Skeletal muscle satellite cell (primary cell): ENCODE data around the gene RNF182.
"Not testable (repeated sequence)": the region's sequence is repeated elsewhere in the genome, so short reads cannot be mapped to it uniquely, and the experiment has no call there.

Source experiments
- H3K27me3 ChIP-seq: 2 replicates; pipeline ENCODE4 v1.7.0; 2013; ENCODE audit warnings: low read length; ENCODE audit not compliant: control insufficient read depth, insufficient read depth
- H3K36me3 ChIP-seq: 2 replicates; pipeline ENCODE4 v1.7.0; 2013; ENCODE audit warnings: mild to moderate bottlenecking, control low read depth, low read length; ENCODE audit not compliant: insufficient read depth
- H3K4me1 ChIP-seq: 2 replicates; pipeline ENCODE4 v1.7.0; 2013; ENCODE audit warnings: low read length; ENCODE audit not compliant: control insufficient read depth, insufficient read depth
- H3K4me2 ChIP-seq: 2 replicates; pipeline ENCODE4 v1.7.0; 2013; ENCODE audit warnings: mild to moderate bottlenecking, low read length
- H3K4me3 ChIP-seq: 2 replicates; pipeline ENCODE4 v1.7.0; 2013; ENCODE audit warnings: low read length
- H3K9ac ChIP-seq: 2 replicates; pipeline ENCODE4 v1.7.0; 2013; ENCODE audit warnings: mild to moderate bottlenecking, low read depth, low read length, moderate library complexity
- H3K9me3 ChIP-seq: replicated peaks from 2 replicates; pipeline ENCODE4 v1.7.0; 2013; ENCODE audit warnings: mild to moderate bottlenecking, control low read depth, low read length

The RNF182 gene

GRCh38 chr6:13935190-13935880 lies 10.6 kb downstream of the RNF182 start:
- Histone ChIP-seq H3K27me3 (no peaks in the 10 kb centered on the region), H3K36me3 (no peaks in the 10 kb centered on the region), H3K4me3 (no peak overlapping the region), H3K4me2 (no peak overlapping the region), H3K4me1 (no peaks in the 10 kb centered on the region), H3K9ac (no peak overlapping the region), H3K9me3 (no peaks in the 10 kb centered on the region)

GRCh38 chr6:13935881-13936261 lies 11.1 kb downstream of the RNF182 start:
- H3K36me3 ChIP-seq, H3K4me2 ChIP-seq, H3K9me3 ChIP-seq, H3K4me1 ChIP-seq, H3K9ac ChIP-seq, H3K27me3 ChIP-seq, H3K4me3 ChIP-seq: not testable (repeated sequence)

- Histone ChIP-seq H3K36me3 (no peaks in the 10 kb centered on the region), H3K9ac (no peak overlapping the region), H3K4me2 (no peak overlapping the region), H3K4me3 (no peak overlapping the region), H3K27me3 (no peaks in the 10 kb centered on the region), H3K4me1 (peaks cover 5% of the 10 kb centered on the region), H3K9me3 (no peaks in the 10 kb centered on the region)
These were observed 17.1 kb downstream of the RNF182 start for GRCh38 chr6:13941902-13942301.

- Histone ChIP-seq H3K36me3 (no peaks in the 10 kb centered on the region), H3K27me3 (no peaks in the 10 kb centered on the region), H3K4me3 (no peak overlapping the region), H3K4me1 (peaks cover 8% of the 10 kb centered on the region), H3K9ac (no peak overlapping the region), H3K4me2 (no peak overlapping the region), H3K9me3 (no peaks in the 10 kb centered on the region)
These were observed 19.2 kb downstream of the RNF182 start for GRCh38 chr6:13943943-13944342.

GRCh38 chr6:13946506-13946905 lies 21.8 kb downstream of the RNF182 start:
- no peak overlapping the region for H3K9ac ChIP-seq
- no peaks in the 10 kb centered on the region for H3K9me3 ChIP-seq
- no peaks in the 10 kb centered on the region for H3K27me3 ChIP-seq
- no peaks in the 10 kb centered on the region for H3K36me3 ChIP-seq
- H3K4me3 ChIP-seq, result no peak overlapping the region
- peaks cover 8% of the 10 kb centered on the region for H3K4me1 ChIP-seq
- no peak overlapping the region for H3K4me2 ChIP-seq

GRCh38 chr6:13947611-13948178 lies 22.9 kb downstream of the RNF182 start:
- Histone ChIP-seq H3K4me1 (peaks cover 8% of the 10 kb centered on the region), H3K36me3 (no peaks in the 10 kb centered on the region), H3K9ac (no peak overlapping the region), H3K27me3 (no peaks in the 10 kb centered on the region), H3K4me3 (no peak overlapping the region), H3K9me3 (no peaks in the 10 kb centered on the region), H3K4me2 (no peak overlapping the region)

- Histone ChIP-seq H3K4me2 (no peak overlapping the region), H3K9ac (no peak overlapping the region), H3K4me3 (no peak overlapping the region), H3K4me1 (peaks cover 6% of the 10 kb centered on the region), H3K36me3 (no peaks in the 10 kb centered on the region), H3K9me3 (no peaks in the 10 kb centered on the region), H3K27me3 (no peaks in the 10 kb centered on the region)
These were observed 27.3 kb downstream of the RNF182 start for GRCh38 chr6:13952101-13952500.

GRCh38 chr6:13953061-13953705 lies 28.4 kb downstream of the RNF182 start:
- Histone ChIP-seq H3K4me2 (no peak overlapping the region), H3K9ac (no peak overlapping the region), H3K4me1 (peaks cover 6% of the 10 kb centered on the region), H3K27me3 (no peaks in the 10 kb centered on the region), H3K36me3 (no peaks in the 10 kb centered on the region), H3K4me3 (no peak overlapping the region), H3K9me3 (no peaks in the 10 kb centered on the region)

- Histone ChIP-seq H3K36me3 (no peaks in the 10 kb centered on the region), H3K4me3 (no peak overlapping the region), H3K4me1 (no peaks in the 10 kb centered on the region)
These were observed 40.9 kb downstream of the RNF182 start for GRCh38 chr6:13965582-13966127.

GRCh38 chr6:13971303-13971702 lies 46.6 kb downstream of the RNF182 start:
- H3K4me3 ChIP-seq, result no peak overlapping the region
- H3K36me3 ChIP-seq, result no peaks in the 10 kb centered on the region
- H3K4me1 ChIP-seq, result no peaks in the 10 kb centered on the region
- no peak overlapping the region for H3K4me2 ChIP-seq
- no peaks in the 10 kb centered on the region for H3K9me3 ChIP-seq
- no peak overlapping the region for H3K9ac ChIP-seq
- no peaks in the 10 kb centered on the region for H3K27me3 ChIP-seq

More at GRCh38 chr6:13965582-13966127, 40.9 kb downstream of the RNF182 start:
- Histone ChIP-seq H3K9me3 (no peaks in the 10 kb centered on the region), H3K9ac (no peak overlapping the region), H3K27me3 (no peaks in the 10 kb centered on the region), H3K4me2 (no peak overlapping the region)

- H3K4me3 ChIP-seq, H3K36me3 ChIP-seq, H3K4me1 ChIP-seq, H3K9ac ChIP-seq, H3K4me2 ChIP-seq, H3K27me3 ChIP-seq, H3K9me3 ChIP-seq: not testable (repeated sequence)
These were observed 47.9 kb downstream of the RNF182 start for GRCh38 chr6:13972602-13973001.
